DMS 273 (cell line): ENCODE data around the gene ALX4.

Source experiments
- DNase-seq: peaks from one replicate; lab custom pipeline; 2025; ENCODE audit not compliant: unreplicated experiment; lab: John Stamatoyannopoulos, UW

ALX4 gene

GRCh38 chr11:44301564-44302271 is 8.2 kb downstream of the ALX4 start:
- DNase-seq = no peak

- no peak for DNase-seq
Measured at GRCh38 chr11:44300844-44301563, 8.9 kb downstream of the ALX4 start.

GRCh38 chr11:44298862-44299261 is 11.1 kb downstream of the ALX4 start:
- no peak for DNase-seq

GRCh38 chr11:44290208-44290607 is 19.7 kb downstream of the ALX4 start:
- DNase-seq = no peak

GRCh38 chr11:44288133-44288526 is 21.8 kb downstream of the ALX4 start:
- no peak for DNase-seq

GRCh38 chr11:44286911-44287310 is 23.0 kb downstream of the ALX4 start:
- no peak for DNase-seq

GRCh38 chr11:44286268-44286880 is 23.6 kb downstream of the ALX4 start:
- DNase-seq = peak; percentile 77

GRCh38 chr11:44285756-44286155 is 24.2 kb downstream of the ALX4 start:
- DNase-seq = no peak

GRCh38 chr11:44282620-44283019 is 27.3 kb downstream of the ALX4 start:
- no peak for DNase-seq

GRCh38 chr11:44281151-44281550 is 28.8 kb downstream of the ALX4 start:
- DNase-seq = no peak

GRCh38 chr11:44280257-44280656 is 29.7 kb downstream of the ALX4 start:
- DNase-seq = no peak

GRCh38 chr11:44279483-44279882 is 30.5 kb downstream of the ALX4 start:
- DNase-seq = no peak

GRCh38 chr11:44277196-44278090 is 32.5 kb downstream of the ALX4 start:
- no peak for DNase-seq

- DNase-seq = no peak
Measured at GRCh38 chr11:44275961-44276550, 33.9 kb downstream of the ALX4 start.

- DNase-seq = no peak
Measured at GRCh38 chr11:44275241-44275640, 34.7 kb downstream of the ALX4 start.

- no peak for DNase-seq
Measured at GRCh38 chr11:44274404-44274803, 35.5 kb downstream of the ALX4 start.

GRCh38 chr11:44271286-44271685 is 38.7 kb downstream of the ALX4 start:
- no peak for DNase-seq

- no peak for DNase-seq
Measured at GRCh38 chr11:44270403-44271273, 39.3 kb downstream of the ALX4 start.

GRCh38 chr11:44269369-44270351 is 40.3 kb downstream of the ALX4 start:
- no peak for DNase-seq
